ENCODE results near the gene RTP5.

Gene RTP5

DNA sequence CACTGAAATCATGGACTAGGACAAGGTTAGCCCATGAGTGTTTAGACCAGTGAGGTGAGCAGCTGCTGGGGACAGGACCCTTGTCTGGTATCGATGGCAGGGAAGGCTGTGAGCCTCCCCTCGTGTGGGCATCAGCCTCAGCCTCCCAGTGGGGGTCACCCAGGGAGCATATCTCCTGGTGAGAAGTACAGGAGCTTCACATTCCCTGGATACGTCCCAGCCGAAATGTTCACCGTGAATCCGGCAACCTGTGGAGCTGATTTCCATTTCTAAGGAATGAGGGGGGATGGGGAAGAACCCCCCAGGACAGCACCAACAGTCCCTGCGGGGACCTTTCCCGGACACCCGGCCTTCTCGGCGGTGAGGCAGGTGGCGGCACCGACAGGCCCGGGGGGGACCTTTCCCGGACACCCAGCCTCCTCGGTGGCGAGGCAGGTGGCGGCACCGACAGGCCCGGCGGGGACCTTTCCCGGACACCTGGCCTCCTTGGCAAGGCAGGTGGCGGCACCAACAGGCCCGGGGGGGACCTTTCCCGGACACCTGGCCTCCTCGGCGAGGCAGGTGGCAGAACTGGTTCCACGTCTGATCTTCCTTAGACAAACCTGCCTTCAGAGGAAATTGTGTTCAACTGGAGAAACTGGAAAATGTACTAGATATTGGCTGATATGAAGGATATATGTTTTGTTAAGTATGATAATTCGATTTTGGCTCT is 21.2 kb downstream of the RTP5 start:
- DNase-seq = no peak

DNA sequence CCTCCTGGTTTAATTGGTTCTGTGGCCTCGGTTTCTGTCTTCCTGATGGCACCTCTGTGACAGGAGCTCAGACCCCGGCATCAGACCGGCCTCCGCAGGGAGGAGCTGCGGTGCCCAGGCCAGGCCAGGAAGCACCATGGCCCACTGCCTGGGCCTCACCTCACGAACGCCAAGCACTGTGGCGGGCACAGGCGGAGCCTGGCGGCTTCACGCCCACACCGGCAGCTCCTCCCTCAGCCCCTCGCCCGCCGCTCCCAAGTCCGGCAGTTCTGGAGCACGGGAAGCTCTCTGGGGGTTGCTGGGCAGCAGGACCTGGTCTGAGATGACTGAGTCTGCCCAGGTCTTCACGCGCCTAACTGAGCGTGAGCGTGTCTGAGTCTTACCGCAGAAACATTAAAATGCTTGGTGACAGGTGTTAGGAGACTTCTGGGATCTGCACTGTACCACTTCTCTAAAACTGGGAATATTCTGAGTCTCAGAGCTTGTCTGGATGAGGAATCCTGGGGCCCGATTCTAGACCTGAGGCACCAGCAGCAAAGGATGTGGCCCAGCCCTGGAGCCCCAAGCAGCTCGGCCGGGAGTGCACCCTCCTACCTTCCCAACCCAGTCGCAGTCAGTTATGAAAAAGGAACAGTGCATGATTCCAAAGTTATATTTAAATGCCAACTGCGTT is 21.9 kb downstream of the RTP5 start:
- DNase-seq = no peak

- DNase-seq = no peak
Observed at GRCh38 chr2:241891988-241892298, 22.4 kb downstream of the RTP5 start.

- DNase-seq = no peak
Observed at GRCh38 chr2:241892299-241893137, 23.0 kb downstream of the RTP5 start.

DNA sequence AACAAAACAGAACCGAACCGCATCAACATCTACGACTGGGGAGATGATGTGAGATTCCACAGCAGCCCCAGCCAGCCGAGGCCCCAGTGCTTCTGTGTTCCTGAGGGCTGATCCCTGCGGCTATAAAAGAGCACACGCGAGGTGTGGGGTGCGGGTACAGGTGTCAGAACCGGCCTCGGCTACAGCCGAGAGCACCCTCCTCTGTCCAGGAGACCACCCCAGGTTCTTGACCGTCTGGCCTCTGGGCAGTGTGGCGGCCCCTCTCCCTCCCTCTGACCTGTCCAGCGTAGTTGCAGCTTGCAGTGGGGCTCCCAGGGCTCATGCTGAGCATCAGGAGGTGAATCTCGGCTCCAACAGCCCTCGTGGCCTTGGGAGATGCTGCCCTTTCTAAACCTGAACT is 23.7 kb downstream of the RTP5 start:
- DNase-seq = no peak

- no peak for DNase-seq
Observed at GRCh38 chr2:241894056-241894641, 24.6 kb downstream of the RTP5 start.

- DNase-seq = no peak
Observed at GRCh38 chr2:241894681-241895426, 25.3 kb downstream of the RTP5 start.

DNA sequence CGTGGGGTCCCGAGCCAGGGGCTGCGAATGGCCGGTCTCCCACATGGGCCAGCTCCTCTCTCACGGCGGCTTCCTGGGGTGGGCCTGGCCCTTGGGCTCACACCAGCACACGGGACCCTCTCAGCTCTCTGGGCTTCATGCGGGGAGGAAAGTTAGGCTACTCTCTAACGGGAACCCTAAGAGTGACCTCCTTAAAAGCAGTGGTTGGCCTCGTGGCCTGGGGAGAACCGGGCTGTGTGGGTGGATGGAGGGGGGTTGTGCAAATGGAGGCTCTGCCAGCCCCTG is 25.8 kb downstream of the RTP5 start:
- no peak for DNase-seq

DNA sequence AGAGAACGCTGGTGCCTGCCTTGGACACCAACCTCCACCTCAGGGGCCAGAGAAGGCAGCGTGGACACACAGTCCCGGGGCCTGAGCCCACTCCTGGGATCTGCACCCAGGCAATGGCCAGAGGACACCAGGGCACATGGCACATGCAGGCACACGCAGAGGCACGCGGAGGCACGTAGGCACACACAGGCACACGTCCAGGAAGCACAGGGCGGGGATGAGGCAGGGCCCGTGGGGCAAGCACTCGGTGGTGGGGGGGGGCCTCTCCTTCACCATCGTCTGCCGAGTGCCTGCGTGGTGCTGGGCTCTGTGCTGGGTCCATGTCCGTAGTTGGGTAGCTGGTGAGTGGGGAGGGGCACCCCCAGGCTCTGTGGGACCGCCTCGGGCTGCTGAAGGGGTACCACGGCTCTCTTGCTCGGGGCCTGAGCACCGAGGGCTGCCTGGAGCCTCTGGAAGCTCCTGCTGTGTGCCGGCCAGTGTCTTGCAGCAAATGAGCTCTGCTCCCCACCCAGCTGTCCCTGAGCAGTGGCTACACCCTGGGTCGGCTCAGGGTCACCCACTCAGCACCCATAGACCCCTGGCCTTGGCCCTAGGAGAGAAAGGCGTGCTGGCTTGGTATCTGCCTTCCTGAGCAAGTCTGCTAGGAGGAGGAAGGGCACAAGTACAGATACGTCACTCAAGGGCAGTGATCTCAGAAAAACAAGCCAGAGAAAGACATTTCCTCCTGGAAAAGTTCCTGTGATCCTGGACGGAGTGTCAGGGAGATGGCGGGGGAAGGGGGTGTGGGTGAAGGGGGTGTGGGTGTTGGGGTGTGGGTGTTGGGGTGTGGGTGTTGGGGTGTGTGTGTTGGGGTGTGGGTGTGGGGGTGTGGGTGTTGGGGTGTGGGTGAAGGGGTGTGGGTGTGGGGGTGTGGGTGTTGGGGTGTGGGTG is 26.4 kb downstream of the RTP5 start:
- DNase-seq = no peak

GRCh38 chr2:241896746-241897201 is 27.2 kb downstream of the RTP5 start:
- DNase-seq = no peak

DNA sequence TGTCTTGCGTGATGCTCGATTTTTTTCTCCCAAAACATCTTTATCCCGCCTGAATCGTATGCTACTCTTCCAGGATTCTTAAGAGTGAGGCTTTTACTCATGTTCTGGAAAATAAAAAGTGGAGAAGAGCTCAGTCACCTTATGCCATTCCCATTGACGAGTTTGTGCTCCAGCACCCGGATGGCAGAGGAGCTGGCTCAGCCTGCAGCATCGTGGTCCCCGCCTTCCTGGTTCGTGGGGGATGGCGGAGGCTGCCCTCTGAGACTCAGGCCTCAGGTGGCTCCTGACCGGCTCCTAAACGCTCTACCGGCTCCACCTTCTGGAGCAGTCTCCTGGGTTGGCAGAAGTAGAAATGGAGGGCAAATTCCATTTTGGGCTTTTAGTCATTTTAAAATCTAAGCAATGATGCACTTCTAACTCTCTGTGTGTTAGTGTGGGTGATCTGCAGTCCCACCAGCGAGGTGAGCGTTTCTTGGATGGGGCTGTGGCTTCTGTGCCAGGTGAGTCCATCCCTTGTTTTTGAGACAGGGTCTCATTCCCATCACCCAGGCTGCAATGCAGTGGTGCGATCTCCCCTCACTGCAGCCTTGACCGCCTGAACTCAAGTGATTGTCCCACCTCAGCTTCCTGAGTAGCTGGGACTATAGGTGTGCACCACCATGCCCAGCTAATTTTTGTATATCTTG is 27.8 kb downstream of the RTP5 start:
- DNase-seq = no peak

DNA sequence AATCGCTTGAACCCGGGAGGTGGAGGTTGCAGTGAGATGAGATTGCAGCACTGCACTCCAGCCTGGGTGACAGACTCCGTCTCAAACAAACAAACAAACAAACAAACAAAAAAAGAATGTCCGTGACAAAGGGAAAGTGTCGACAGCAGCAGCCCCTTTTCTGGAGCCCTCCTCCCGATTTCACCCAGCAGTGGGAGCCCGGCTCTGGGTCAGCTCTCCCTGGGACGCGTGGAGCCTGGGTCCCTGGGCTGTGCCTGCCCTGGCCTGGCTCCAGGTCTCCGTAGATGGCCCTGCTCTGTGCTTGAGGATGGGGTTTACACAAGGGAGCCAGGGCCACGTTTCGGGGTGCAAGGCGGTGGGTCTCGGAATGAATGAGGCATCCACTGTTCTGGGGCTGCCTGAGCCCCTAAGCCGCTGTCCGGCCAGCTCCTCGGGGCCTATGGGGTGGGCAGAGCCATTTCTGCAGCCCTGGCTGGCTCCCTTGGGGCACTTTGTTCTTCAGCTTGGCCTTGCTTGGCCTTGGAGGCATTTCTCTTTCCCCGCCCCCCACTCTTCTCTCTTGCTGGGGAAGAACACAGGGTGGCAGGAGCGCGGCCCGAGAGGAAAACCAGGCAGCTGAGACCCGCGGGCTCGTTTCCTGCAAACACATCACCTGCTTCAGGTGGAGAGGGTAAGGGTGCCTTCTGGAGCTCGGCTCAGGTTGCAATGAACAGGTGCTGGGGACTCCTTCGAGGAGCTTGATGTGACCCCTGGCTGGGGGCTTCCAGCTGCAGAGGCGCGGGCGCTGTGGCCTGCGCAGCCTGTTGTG is 29.1 kb downstream of the RTP5 start:
- DNase-seq = no peak

DNA sequence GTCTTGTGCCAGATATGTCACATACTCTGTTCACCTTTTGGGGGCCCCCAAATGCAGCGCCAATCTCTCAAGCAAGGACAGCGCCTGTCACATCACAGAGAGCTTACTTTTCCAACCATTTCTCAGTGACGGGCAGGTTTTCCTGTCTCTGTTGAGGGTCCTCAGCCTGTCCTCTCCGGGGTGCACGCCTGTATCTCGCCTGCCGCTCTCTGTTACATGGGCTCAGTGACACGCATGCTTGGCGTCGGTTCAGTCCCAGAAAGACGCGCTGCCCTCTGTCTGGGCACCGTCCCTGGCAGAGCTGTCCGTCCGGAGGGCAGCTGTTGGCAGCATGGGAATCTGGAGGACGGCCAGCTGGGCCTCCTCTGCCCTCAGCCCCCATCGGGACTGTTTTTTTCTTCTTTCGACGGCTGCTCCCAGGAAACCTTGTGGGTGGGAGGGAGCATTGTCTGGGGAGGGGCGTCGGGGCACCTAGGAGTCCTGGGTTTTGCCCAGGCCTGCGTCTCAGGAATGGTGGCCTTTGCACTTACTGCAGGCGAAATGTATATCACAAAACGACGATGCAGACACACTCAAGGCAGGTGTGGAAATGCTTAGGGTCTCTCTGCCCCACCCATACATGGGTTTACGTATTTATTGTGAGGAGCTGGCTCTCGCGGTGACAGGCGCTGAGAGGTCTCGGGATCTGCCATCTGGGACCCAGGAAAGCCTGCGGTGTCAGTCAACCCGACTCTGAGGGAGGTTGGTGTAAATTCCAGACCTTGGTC is 30.9 kb downstream of the RTP5 start:
- no peak for DNase-seq

DNA sequence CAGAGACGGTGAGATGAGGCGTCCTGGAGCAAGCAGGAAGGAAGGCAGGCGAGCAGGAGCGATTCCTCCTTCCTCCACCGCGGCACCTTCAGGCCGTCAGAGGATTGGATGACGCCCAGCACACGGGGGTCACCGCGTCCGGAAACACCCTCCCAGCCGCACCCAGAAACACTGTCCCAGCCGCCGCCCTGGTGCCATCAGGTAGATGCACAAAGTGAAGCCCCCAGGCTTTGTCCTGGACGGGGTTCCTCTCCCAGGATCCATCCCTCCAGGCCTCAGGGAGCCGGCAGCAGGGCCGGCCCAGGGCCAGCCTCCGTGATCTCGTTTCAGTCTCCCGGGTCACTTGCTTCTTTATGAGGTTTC is 31.5 kb downstream of the RTP5 start:
- DNase-seq = no peak

DNA sequence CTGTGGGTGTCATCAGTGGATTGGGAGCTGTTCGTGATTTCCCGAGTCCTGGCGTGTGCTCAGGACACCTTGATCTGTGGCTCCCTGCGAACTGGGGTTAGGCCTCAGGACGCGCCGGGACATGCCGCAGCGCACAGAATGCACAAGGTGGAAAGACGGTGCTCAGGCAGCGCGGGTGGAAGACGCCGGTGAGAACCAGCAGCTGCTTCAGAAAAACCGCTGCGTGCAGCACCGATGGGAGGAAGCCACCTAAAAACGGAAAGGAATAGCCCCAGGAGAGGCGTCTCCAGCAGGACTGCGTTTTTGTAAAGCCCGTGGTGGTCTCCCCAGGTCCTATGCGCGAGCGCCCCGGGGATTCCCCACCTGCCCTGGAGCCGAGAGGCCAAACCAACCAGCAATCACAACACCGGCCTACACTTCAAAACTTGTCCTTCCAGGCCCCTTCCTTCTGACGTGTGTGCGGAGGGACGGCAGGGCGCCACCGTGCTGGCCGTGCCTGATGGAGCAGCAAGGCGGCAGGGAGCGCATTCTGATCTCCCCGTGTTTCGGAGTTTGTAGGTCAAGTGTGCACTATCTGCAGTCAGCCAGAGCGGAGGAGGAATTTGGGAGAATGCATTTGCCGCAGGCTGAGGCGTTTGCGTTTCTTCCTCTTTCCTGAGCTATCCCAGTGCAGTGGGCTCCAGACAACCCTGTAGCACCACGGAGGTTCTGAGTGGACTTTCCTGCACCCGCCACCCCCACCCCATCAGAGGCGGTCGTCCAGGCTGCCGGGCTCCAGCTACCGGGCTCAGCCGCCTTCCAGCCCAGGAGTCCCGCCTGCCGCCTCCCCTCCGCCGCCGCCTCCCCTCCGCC is 32.2 kb downstream of the RTP5 start:
- DNase-seq = no peak

GRCh38 chr2:241902357-241902991 is 32.9 kb downstream of the RTP5 start:
- DNase-seq = no peak

DNA sequence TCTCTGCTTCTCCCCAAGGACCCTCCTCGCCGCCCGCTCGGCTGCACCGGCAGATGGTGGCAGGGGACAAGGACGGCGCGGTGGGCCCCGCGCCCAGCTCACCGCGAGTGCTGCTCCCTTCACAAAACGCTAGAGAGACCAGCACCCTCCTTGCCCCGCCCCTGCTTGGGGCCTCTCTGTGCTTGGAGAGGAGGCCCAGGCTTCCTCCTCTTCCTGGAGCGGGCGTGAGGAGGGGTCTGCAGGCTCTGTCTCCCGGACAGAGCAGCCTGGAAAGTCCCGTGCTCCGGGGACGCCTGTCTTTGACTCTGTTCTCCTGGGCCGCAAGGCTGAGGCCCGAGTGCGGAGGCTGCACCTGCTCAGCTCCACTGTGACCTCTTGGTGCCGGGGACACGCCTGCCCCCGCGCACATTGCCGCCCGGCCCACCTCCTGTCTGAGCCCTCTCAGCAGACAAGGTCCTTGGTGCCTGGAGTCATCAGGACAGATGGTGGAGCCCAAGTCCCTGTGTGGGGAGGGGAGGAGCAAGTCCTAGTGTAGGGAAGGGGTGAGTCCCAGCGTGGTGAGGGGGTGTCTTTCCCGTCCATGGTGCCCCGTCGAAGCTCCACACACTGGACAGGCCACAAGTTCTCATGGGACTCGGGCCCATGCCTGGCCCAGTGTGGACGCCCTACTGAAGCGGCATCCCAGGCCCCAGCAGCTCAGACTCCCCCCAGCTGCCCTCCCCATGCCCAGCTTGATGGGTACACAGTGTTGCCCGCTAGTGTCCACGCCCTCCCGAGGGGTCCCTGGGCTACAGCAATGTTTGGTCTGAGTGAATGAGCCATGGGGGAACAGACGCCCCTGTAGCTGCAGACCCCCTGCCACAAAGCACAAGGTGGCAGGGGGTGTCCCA is 33.8 kb downstream of the RTP5 start:
- no peak for DNase-seq

All from RPMI8226 (cell line).